Uterus (tissue), 4 donors: ENCODE data around the gene PLA2G4B. TPM values are rescaled to one million over a fixed set of nuclear protein-coding genes. Genes with fewer than 3 reads are reported as not detected.

Experiments used
- DNase-seq, 2 donors: peaks; one replicate each; pipeline ENCODE4 v3.0.0-alpha.2; 2019 to 2020
- H3K27ac ChIP-seq, 2 donors: fragments of 200-600 bp; sonication (generic); 1 replicate in 1 of 2; 2 replicates in 1 of 2; pipeline ENCODE4 v1.5.1; 2016 to 2018
- H3K27me3 ChIP-seq, 2 donors: fragments of 200-600 bp; sonication (generic); one replicate each; pipeline ENCODE4 v1.5.1; 2018 to 2019; ENCODE audit warnings: control low read depth in 1 of 2
- H3K36me3 ChIP-seq, 2 donors: fragments of 200-600 bp; sonication (generic); one replicate each; pipeline ENCODE4 v1.5.1; 2019; ENCODE audit warnings: control low read depth in 1 of 2
- H3K4me1 ChIP-seq, 2 donors: fragments of 200-600 bp; sonication (generic); one replicate each; pipeline ENCODE4 v1.5.1; 2018 to 2019; ENCODE audit warnings: control low read depth in 1 of 2
- H3K4me3 ChIP-seq, 2 donors: fragments of 200-600 bp; sonication (generic); 1 replicate in 1 of 2; 2 replicates in 1 of 2; pipeline ENCODE4 v1.5.1; 2018 to 2019; ENCODE audit warnings: mild to moderate bottlenecking in 1 of 2
- H3K9me3 ChIP-seq, 2 donors: fragments of 200-600 bp; sonication (generic); one replicate each; pipeline ENCODE4 v1.5.1; 2019; ENCODE audit warnings: control low read depth in 1 of 2
- POLR2A ChIP-seq, 2 donors: fragments of 450-650 bp; IDR thresholded peaks; one replicate each; pipeline ENCODE4 v1.6.1; 2016; ENCODE audit warnings: antibody characterized with exemption in 2 of 2, mild to moderate bottlenecking in 1 of 2, moderate library complexity in 1 of 2
- intact Hi-C: fragments of 100-400 bp; cut with DNase I; formaldehyde crosslinking; loops from one replicate; pipeline ENCODE4 v1.15.1; 2023; ENCODE audit warnings: low total_unique reads
- total RNA-seq, 4 donors: library from RNA; depleted of rRNA in 3 of 4; stranded (reverse); fragments of >200 nt in 3 of 4; gene quantifications; one replicate each; pipeline versions ENCODE4 v1.1.0 to v1.2.4, GENCODE V29; 2014 to 2023
- TF ChIP-seq, protein P1 (sequence below), 4 experiments: fragments of 200-600 bp in 2 of 4; fragments of 450-650 bp in 2 of 4; sonication (generic) in 2 of 4; IDR thresholded peaks; one replicate each; pipeline ENCODE4 v1.5.1; 2016 to 2019; ENCODE audit warnings: antibody characterized with exemption in 4 of 4, mild to moderate bottlenecking in 2 of 4, moderate library complexity in 1 of 4
- donor health status: DM: yes; HTN: yes; CAD: no.

PLA2G4B gene
- total RNA-seq, 4 donors from 2014 or later = 3.5 to 91.2 (median 7.1) TPM

DNA sequence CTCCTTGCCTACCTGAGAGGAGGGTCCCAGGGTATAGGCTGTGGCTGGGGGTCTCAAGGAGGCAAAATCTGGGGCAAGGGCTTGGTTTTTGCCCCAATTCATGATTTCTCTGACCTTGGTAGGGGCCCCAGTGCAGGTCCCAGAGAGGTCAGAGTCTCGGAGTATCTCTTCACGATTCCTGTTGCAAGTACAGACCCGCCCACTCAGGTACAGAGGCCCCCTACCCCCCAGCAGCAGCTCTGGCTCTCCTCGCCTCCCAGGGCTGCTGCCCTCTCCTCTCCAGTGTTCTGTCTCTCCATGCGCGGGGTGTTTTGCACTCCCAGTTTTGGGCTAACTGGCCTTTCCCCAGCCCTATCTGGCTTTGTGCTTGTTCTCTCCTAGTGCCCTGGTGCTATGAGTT, 16.2 kb upstream of the PLA2G4B start:
- Histone ChIP-seq H3K27ac (no peak overlapping the region), H3K27me3 (no peaks in the 10 kb centered on the region), H3K9me3 (no peaks in the 10 kb centered on the region), H3K4me1 (peaks cover 0 to 4% of the 10 kb centered on the region in 2 donors), H3K4me3 (no peak overlapping the region), H3K36me3 (no peaks in the 10 kb centered on the region)
- intact Hi-C loops = no loop called here
- TF ChIP-seq, protein P1, sequence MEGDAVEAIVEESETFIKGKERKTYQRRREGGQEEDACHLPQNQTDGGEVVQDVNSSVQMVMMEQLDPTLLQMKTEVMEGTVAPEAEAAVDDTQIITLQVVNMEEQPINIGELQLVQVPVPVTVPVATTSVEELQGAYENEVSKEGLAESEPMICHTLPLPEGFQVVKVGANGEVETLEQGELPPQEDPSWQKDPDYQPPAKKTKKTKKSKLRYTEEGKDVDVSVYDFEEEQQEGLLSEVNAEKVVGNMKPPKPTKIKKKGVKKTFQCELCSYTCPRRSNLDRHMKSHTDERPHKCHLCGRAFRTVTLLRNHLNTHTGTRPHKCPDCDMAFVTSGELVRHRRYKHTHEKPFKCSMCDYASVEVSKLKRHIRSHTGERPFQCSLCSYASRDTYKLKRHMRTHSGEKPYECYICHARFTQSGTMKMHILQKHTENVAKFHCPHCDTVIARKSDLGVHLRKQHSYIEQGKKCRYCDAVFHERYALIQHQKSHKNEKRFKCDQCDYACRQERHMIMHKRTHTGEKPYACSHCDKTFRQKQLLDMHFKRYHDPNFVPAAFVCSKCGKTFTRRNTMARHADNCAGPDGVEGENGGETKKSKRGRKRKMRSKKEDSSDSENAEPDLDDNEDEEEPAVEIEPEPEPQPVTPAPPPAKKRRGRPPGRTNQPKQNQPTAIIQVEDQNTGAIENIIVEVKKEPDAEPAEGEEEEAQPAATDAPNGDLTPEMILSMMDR (IDR thresholded peaks at IDR 0.05) = no peak
- no peak for TF ChIP-seq POLR2A (IDR thresholded peaks at IDR 0.05)
- DNase-seq = no peak

DNA sequence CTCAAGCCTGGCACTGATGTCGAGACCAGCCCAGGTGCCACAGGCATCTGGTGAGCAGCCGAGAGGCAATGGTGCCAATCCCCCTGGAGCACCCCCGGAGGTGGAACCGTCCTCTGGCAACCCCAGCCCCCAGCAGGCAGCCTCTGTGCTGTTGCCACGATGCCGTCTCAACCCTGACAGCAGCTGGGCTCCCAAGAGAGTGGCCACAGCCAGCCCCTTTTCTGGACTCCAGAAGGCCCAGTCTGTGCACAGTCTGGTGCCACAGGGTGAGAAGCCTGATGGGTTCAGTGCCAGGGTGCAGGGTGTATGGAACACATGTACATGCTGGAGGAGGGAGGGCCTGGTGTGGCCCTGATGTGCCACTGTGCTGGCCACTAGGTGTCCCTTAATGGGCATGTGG, 15.7 kb upstream of the PLA2G4B start:
- TF ChIP-seq, protein P1 (IDR thresholded peaks at IDR 0.05) = no peak
- TF ChIP-seq POLR2A (IDR thresholded peaks at IDR 0.05) = no peak
- H3K27ac ChIP-seq = no peak overlapping the region
- intact Hi-C loops = no loop called here
- H3K4me3 ChIP-seq = no peak overlapping the region
- H3K4me1 ChIP-seq = peaks cover 0 to 6% of the 10 kb centered on the region in 2 donors
- H3K9me3 ChIP-seq = no peaks in the 10 kb centered on the region
- H3K36me3 ChIP-seq = no peaks in the 10 kb centered on the region
- no peak for DNase-seq
- no peaks in the 10 kb centered on the region for H3K27me3 ChIP-seq

DNA sequence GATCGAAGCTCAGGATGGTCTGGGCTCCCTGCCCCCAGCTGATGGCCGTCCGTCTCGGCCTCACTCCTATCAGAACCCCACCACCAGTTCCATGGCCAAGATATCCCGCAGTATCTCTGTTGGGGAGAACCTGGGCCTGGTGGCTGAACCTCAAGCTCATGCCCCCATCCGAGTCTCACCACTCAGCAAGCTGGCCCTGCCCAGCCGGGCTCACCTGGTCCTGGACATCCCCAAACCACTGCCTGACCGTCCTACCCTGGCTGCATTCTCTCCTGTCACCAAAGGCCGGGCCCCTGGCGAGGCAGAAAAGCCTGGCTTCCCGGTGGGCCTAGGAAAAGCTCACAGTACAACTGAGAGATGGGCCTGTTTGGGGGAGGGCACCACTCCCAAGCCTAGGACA, 15.1 kb upstream of the PLA2G4B start:
- H3K4me1 ChIP-seq = peaks cover 0 to 6% of the 10 kb centered on the region in 2 donors
- intact Hi-C loops = no loop called here
- H3K27ac ChIP-seq = no peak overlapping the region
- DNase-seq = no peak
- no peaks in the 10 kb centered on the region for H3K27me3 ChIP-seq
- H3K36me3 ChIP-seq = no peaks in the 10 kb centered on the region
- H3K9me3 ChIP-seq = no peaks in the 10 kb centered on the region
- no peak for TF ChIP-seq POLR2A (IDR thresholded peaks at IDR 0.05)
- TF ChIP-seq, protein P1 (IDR thresholded peaks at IDR 0.05) = no peak
- no peak overlapping the region for H3K4me3 ChIP-seq

DNA sequence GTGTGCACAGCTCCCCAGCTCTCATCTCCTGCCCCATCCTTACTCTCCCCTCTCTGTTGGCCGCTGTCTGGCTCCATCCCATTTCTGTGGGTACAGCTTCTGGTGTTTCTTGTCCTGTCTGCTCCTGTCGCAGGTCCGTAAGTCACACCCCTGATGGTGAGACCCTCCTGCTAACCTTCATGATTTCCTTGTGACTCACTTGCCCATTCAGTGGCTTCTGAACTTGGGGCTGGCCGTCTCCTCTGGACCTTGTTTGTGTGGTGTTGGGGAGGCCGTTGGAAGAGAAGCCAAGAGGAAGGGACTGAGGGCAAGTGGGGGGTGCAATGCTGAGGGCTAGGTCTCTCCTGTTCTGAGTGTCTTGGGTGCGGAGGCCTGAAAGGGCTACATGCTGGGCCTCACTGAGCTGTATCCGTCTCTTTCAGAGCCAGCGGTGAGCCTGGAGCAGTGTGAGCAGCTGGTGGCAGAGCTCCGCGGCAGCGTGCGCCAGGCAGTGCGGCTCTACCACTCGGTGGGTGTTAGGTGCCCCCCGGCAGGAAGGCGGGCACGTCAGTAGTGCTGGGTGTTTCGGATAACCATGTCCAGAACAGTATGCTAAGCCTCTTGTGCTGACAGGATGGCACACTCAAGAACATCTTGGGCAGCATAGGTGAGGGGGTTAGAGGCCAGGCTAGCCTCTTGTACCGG, 14.4 kb upstream of the PLA2G4B start:
- TF ChIP-seq POLR2A (IDR thresholded peaks at IDR 0.05) = no peak
- TF ChIP-seq, protein P1 (IDR thresholded peaks at IDR 0.05) = no peak
- no peak overlapping the region for H3K27ac ChIP-seq
- no peaks in the 10 kb centered on the region for H3K9me3 ChIP-seq
- H3K36me3 ChIP-seq = no peaks in the 10 kb centered on the region
- intact Hi-C loops = no loop called here
- H3K4me1 ChIP-seq = peaks cover 0 to 11% of the 10 kb centered on the region in 2 donors
- no peak overlapping the region for H3K4me3 ChIP-seq
- H3K27me3 ChIP-seq = no peaks in the 10 kb centered on the region
- DNase-seq = no peak

DNA sequence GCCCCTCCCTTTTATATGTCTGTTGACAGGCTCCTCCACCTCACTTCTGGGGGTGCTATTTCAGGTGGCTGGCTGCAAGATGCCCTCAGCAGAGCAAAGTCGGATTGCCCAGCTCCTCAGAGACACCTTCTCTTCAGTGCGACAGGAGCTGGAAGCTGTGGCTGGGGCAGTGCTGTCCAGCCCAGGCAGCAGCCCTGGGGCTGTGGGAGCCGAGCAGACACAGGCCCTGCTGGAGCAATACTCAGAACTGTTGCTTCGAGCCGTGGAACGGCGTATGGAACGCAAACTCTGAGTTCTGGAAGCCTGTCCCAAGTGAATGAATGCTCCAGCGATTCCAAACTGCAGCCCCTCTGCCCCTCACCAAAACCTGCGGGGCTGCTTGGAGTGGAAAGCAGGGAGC, 13.5 kb upstream of the PLA2G4B start:
- no peak overlapping the region for H3K27ac ChIP-seq
- DNase-seq = no peak
- intact Hi-C loops = no loop called here
- H3K27me3 ChIP-seq = no peaks in the 10 kb centered on the region
- H3K4me1 ChIP-seq = peaks cover 0 to 16% of the 10 kb centered on the region in 2 donors
- TF ChIP-seq, protein P1 (IDR thresholded peaks at IDR 0.05) = no peak
- TF ChIP-seq POLR2A (IDR thresholded peaks at IDR 0.05) = no peak
- no peaks in the 10 kb centered on the region for H3K9me3 ChIP-seq
- no peak overlapping the region for H3K4me3 ChIP-seq
- H3K36me3 ChIP-seq = no peaks in the 10 kb centered on the region
